HepG2 (cell line): ENCODE results near the gene STX10. TPM values are rescaled to one million over a fixed set of nuclear protein-coding genes. Genes with fewer than 3 reads are reported as not detected.

Experiments used
- ATM ChIP-seq: fragments of 450-650 bp; IDR thresholded peaks from 2 replicates; pipeline ENCODE4 v1.7.1; 2017; ENCODE audit warnings: mild to moderate bottlenecking, borderline replicate concordance
- ESRRA ChIP-seq: sonication (generic); formaldehyde crosslinking; IDR thresholded peaks from 2 replicates; pipeline ENCODE4 v1.5.1; 2020; ENCODE audit warnings: mild to moderate bottlenecking, low read depth, missing genetic modification reagents
- FOXM1 ChIP-seq: sonication (generic); formaldehyde crosslinking; IDR thresholded peaks from 2 replicates; pipeline ENCODE4 v1.5.0; 2020; ENCODE audit warnings: missing genetic modification reagents
- FOXO4 ChIP-seq: sonication (generic); formaldehyde crosslinking; conservative IDR thresholded peaks from 2 replicates; pipeline ENCODE4 v1.8.1; 2023; ENCODE audit warnings: missing genetic modification reagents
- FOXP4 ChIP-seq: sonication (generic); formaldehyde crosslinking; IDR thresholded peaks from 2 replicates; pipeline ENCODE4 v1.4.0; 2020; ENCODE audit warnings: missing genetic modification reagents
- GMEB2 ChIP-seq: IDR thresholded peaks from 2 replicates; pipeline ENCODE4 v1.6.1; 2016; ENCODE audit warnings: missing biosample characterization, missing genetic modification reagents, low read depth
- HOXA3 ChIP-seq: sonication (generic); formaldehyde crosslinking; IDR thresholded peaks from 2 replicates; pipeline ENCODE4 v1.5.0; 2020; ENCODE audit warnings: missing genetic modification reagents
- IRF2 ChIP-seq: IDR thresholded peaks from 2 replicates; pipeline ENCODE4 v1.6.1; 2018; ENCODE audit warnings: missing genetic modification reagents, missing compliant biosample characterization
- JUN ChIP-seq: sonication (generic); formaldehyde crosslinking; IDR thresholded peaks from 2 replicates; pipeline ENCODE4 v1.4.0; 2020; ENCODE audit warnings: mild to moderate bottlenecking, missing genetic modification reagents
- MEIS2 ChIP-seq: sonication (generic); formaldehyde crosslinking; IDR thresholded peaks from 2 replicates; pipeline ENCODE4 v1.9.0; 2021; ENCODE audit warnings: mild to moderate bottlenecking, missing genetic modification reagents
- MTA1 ChIP-seq: sonication (generic); formaldehyde crosslinking; IDR thresholded peaks from 2 replicates; pipeline ENCODE4 v1.4.0; 2020; ENCODE audit warnings: missing genetic modification reagents, mild to moderate bottlenecking, borderline replicate concordance
- NPAS2 ChIP-seq: sonication (generic); formaldehyde crosslinking; IDR thresholded peaks from 2 replicates; pipeline ENCODE4 v1.8.0; 2022; ENCODE audit warnings: mild to moderate bottlenecking, missing genetic modification reagents, borderline replicate concordance
- TOPORS ChIP-seq: sonication (generic); formaldehyde crosslinking; IDR thresholded peaks from 2 replicates; pipeline ENCODE4 v1.8.0; 2023; ENCODE audit warnings: mild to moderate bottlenecking, missing genetic modification reagents
- ZBTB4 ChIP-seq: sonication (generic); formaldehyde crosslinking; IDR thresholded peaks from 2 replicates; pipeline ENCODE4 v1.4.0; 2020; ENCODE audit warnings: missing genetic modification reagents, mild to moderate bottlenecking, borderline replicate concordance
- ZBTB42 ChIP-seq: sonication (generic); formaldehyde crosslinking; IDR thresholded peaks from 2 replicates; pipeline ENCODE4 v1.5.0; 2020; ENCODE audit warnings: mild to moderate bottlenecking, missing genetic modification reagents
- ZFAT ChIP-seq: sonication (generic); formaldehyde crosslinking; conservative IDR thresholded peaks from 2 replicates; pipeline ENCODE4 v1.8.1; 2023; ENCODE audit warnings: missing genetic modification reagents, inconsistent platforms
- ZNF383 ChIP-seq: sonication (generic); formaldehyde crosslinking; IDR thresholded peaks from 2 replicates; pipeline ENCODE4 v1.4.0; 2020; ENCODE audit warnings: missing genetic modification reagents, mild to moderate bottlenecking, borderline replicate concordance
- ZNF598 ChIP-seq: sonication (generic); formaldehyde crosslinking; IDR thresholded peaks from 2 replicates; pipeline ENCODE4 v1.5.1; 2020; ENCODE audit warnings: mild to moderate bottlenecking, missing genetic modification reagents, borderline replicate concordance
- ZNF616 ChIP-seq: sonication (generic); formaldehyde crosslinking; IDR thresholded peaks from 2 replicates; pipeline ENCODE4 v1.5.0; 2020; ENCODE audit warnings: low read depth, mild to moderate bottlenecking, missing genetic modification reagents
- ZNF747 ChIP-seq: sonication (generic); formaldehyde crosslinking; IDR thresholded peaks from 2 replicates; pipeline ENCODE4 v1.8.1; 2023; ENCODE audit warnings: missing genetic modification reagents, mild to moderate bottlenecking, borderline replicate concordance
- ZNF768 ChIP-seq: sonication (generic); formaldehyde crosslinking; IDR thresholded peaks from 2 replicates; pipeline ENCODE4 v1.4.0; 2020; ENCODE audit warnings: missing genetic modification reagents
- ZNF891 ChIP-seq: sonication (generic); formaldehyde crosslinking; IDR thresholded peaks from 2 replicates; pipeline ENCODE4 v1.5.0; 2020; ENCODE audit warnings: mild to moderate bottlenecking, missing genetic modification reagents
- polyA plus RNA-seq, 8 experiments: library from polyadenylated mRNA; depleted of rRNA in 3 of 8; stranded (reverse) in 7 of 8; unstranded in 1 of 8; fragments of >200 nt; fragmentation: Illumina TruSeq in 4 of 8; extraction: Trizol in 4 of 8; gene quantifications; 2 replicates each; pipeline versions ENCODE4 v1.2.1 to v1.2.3, GENCODE V29; 2011 to 2016; ENCODE audit warnings: low read depth in 4 of 8, missing spikeins in 1 of 8, mixed read lengths in 1 of 8; ENCODE audit not compliant: insufficient read depth in 1 of 8
- total RNA-seq, 5 experiments: library from RNA; depleted of rRNA; stranded (reverse); fragments of >200 nt; fragmentation: Illumina TruSeq; extraction: Trizol; gene quantifications; 2 replicates each; pipeline ENCODE4 v1.2.3, GENCODE V29; 2016; ENCODE audit warnings: low read depth in 1 of 5

The STX10 gene
- total and polyA plus RNA-seq, 2 of the 13 experiments (the other 11 are each of a cell fraction or from before 2014, with no cell fraction given) = 47.9 to 66.4 TPM

DNA sequence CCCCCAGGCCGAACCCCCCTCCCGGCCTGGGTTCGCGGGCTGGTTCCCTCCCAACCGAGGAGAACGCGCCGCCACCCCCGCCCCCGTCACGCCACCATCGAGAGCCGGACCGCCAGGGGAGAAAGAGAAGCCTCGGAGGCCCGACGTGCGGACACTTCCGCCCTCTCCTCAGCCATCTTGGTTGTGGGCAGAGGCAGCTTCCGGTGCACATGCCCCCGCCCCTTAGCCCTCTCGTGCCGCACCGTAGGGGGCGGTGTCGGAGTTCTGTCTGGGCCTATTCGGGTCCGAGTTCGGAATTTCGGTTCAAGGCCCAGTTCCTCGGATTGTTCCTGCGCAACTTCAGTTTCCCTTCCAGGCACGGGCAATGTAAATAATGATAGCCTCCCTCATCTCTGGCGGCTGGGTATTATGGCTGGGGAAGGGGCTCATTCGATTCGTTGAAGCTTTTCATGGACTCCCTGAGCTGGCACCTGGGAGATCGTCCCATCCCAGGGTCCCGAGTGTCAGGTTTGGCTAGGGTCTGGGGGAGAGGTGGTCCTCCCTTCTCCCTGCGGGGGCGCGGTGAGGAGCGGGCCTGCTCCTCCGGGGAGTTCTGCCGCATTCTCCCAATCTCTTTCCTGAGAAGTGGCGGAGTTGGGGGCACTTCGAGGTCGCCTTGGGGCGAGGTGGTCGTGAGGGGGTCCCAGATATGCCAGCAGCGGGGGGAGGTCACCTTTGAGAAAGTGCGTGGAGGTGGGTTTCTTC, at the start of gene STX10, which contains the start of gene IER2 (continued):
- TF ChIP-seq ZNF616 (no peak), MEIS2 (CRISPR knock-in tag) (no peak), IRF2 (CRISPR knock-in tag) (peak; percentile 93), ZFAT (CRISPR knock-in tag) (no peak), GMEB2 (CRISPR knock-in tag) (peak; percentile 65; the same call in 1 of the 2 replicates), ZBTB4 (CRISPR knock-in tag) (no peak), ZNF598 (CRISPR knock-in tag) (no peak), ZNF383 (CRISPR knock-in tag) (no peak), ZNF768 (CRISPR knock-in tag) (no peak), JUN (CRISPR knock-in tag) (0 out of 2 replicates have a peak, but pooled peaks have one; percentile 47), HOXA3 (CRISPR knock-in tag) (peak; percentile 95), TOPORS (CRISPR knock-in tag) (peak; percentile 69; the same call in 1 of the 2 replicates), ZBTB42 (CRISPR knock-in tag) (peak; percentile 83; the same call in 1 of the 2 replicates), MTA1 (peak; percentile 74; the same call in 1 of the 2 replicates), FOXP4 (CRISPR knock-in tag) (peak; percentile 64), ESRRA (CRISPR knock-in tag) (no peak), ATM (no peak), NPAS2 (no peak), FOXM1 (CRISPR knock-in tag) (no peak), FOXO4 (CRISPR knock-in tag) (no peak), ZNF891 (CRISPR knock-in tag) (no peak; the same call in 1 of the 2 replicates), ZNF747 (peak; percentile 75; the same call in 1 of the 2 replicates)
